ENCODE measurements around the gene C1orf122.

DNA sequence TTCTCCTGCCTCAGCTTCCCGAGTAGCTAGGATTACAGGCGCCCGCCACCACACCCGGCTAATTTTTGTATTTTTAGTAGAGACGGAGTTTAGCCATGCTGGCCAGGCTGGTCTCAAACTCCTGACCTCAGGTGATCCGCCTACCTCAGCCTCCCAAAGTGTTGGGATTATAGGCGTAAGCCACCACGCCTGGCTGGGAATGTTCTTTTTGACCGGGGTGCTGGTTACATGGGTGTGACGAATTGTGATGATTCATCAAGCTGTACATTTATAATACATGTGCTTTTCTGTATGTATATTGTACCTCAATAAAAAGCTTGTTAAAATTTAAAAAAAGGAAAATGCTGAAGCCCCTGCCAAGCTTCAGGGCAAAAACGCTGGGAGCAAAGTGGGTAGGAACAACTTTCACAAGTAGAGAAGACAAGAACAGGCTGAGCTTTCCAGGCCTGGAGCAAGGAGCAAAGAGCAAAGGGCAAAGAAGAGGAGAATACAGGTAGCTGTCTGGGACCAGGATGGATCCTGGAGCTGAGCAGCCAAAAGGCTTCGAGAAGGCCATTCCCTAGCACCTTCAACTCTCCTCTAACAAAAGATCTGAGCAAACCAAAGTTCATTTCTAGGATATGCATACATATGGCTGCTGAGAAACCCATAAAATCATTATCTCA is 21.0 kb downstream of the C1orf122 start:
- no peak for TF ChIP-seq CTCF (conservative IDR thresholded peaks at IDR 0.05 in 1 of 2, IDR thresholded peaks at IDR 0.05 in 1 of 2; ENCODE audit: extremely low read depth in 1 of 2, insufficient read depth in 1 of 2, low read depth in 1 of 2, low read length in 2 of 2)
- TF ChIP-seq EZH2 (IDR thresholded peaks at IDR 0.05; ENCODE audit: borderline replicate concordance, low read length), result no peak

Measured in mammary epithelial cell (primary cell).